IPS DF 6.9 (cell line): ENCODE data around the gene LRRC73.
"Not testable (repeated sequence)": the region's sequence is repeated elsewhere in the genome, so short reads cannot be mapped to it uniquely, and the experiment has no call there.

Experiments
- DNase-seq: peaks from one replicate; pipeline ENCODE4 v3.0.0-alpha.2; 2013; ENCODE audit warnings: low read depth, low spot score
- H3K27ac ChIP-seq: one replicate; pipeline ENCODE4 v1.5.1; 2013; ENCODE audit warnings: low read length, control low read depth
- H3K27me3 ChIP-seq: 2 replicates; pipeline ENCODE4 v1.6.1; 2013; ENCODE audit warnings: mild to moderate bottlenecking, low read length; ENCODE audit not compliant: control insufficient read depth, insufficient read depth
- H3K36me3 ChIP-seq: 2 replicates; pipeline ENCODE4 v1.6.1; 2013; ENCODE audit warnings: low read length; ENCODE audit not compliant: control insufficient read depth, insufficient read depth
- H3K4me1 ChIP-seq: 2 replicates; pipeline ENCODE4 v1.6.1; 2013; ENCODE audit warnings: low read length; ENCODE audit not compliant: control insufficient read depth, insufficient read depth
- H3K4me3 ChIP-seq: 2 replicates; pipeline ENCODE4 v1.5.1; 2013; ENCODE audit warnings: mild to moderate bottlenecking, low read length
- H3K9me3 ChIP-seq: 2 replicates; pipeline ENCODE4 v1.6.1; 2013; ENCODE audit warnings: low read length, inconsistent platforms; ENCODE audit not compliant: control insufficient read depth, insufficient read depth
- WGBS: extraction: QIAGEN DNeasy Blood & Tissue Kit; methylation state at CpG from one replicate; pipeline ENCODE4 v1.1.7; 2013; ENCODE audit warnings: mixed read lengths, missing lambda C conversion rate; ENCODE audit not compliant: insufficient read length, insufficient coverage; 5-methylcytosine and 5-hydroxymethylcytosine counted together

LRRC73 gene, protein sequence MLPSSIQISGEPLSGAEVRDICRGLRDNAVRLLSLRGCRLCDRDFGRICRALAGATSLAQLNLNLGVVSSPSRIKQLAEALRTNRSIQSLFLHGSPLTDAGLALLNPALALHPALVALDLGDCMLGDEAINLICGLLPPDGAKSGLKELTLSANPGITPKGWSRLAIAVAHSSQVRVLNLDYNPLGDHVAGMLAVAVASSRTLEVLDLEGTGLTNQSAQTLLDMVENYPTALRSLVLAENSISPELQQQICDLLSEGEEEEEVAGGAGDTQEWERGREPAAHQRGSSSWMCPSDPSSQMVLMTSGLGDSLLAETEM

GRCh38 chr6:43509984-43510826 lies at the start of gene LRRC73:
Gene LRRC73, minus strand, starts transcription at chr6:43510346. Its CDS starts 561 bp downstream, at chr6:43509785.
- Histone ChIP-seq H3K27me3 (peaks cover 8% of the 10 kb centered on the region; the same call in 1 of the 2 replicates), H3K27ac (no peak within 1 kb of the TSS), H3K36me3 (peaks cover 27% of the 10 kb centered on the region), H3K4me1 (peaks cover 9% of the 10 kb centered on the region; the same call in 1 of the 2 replicates), H3K9me3 (no peaks in the 10 kb centered on the region), H3K4me3 (peak within 1 kb of the TSS; percentile 52; the same call in 1 of the 2 replicates)
- DNase-seq = no peak
- no CpG with 5 or more reads among the region's 96 CpGs for WGBS

- peaks cover 19% of the 10 kb centered on the region; the same call in 1 of the 2 replicates for H3K36me3 ChIP-seq
Measured at GRCh38 chr6:43559328-43559727, 49.2 kb upstream of the LRRC73 start.

DNA sequence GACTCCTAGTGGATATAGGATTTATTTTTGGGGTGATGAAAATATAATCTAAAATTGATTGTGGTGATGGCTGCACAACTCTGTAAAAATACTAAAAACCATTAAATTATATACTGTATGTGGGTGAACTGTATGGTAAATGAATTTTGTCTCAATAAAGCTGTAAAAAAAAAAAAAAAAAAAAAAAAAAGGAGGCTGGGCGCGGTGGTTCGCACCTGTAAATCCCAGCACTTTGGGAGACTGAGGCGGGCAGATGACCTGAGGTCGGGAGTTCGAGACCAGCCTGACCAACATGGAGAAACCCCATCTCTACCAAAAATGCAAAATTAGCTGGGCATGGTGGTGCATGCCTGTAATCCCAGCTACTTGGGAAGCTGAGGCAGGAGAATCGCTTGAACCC lies 47.5 kb upstream of the LRRC73 start:
- not testable (repeated sequence) for DNase-seq, H3K4me1 ChIP-seq, H3K27ac ChIP-seq, H3K9me3 ChIP-seq, H3K27me3 ChIP-seq, H3K4me3 ChIP-seq
- peaks cover 17% of the 10 kb centered on the region; the same call in 1 of the 2 replicates for H3K36me3 ChIP-seq
- WGBS = no CpG with 5 or more reads among the region's 7 CpGs

More at GRCh38 chr6:43559328-43559727, 49.2 kb upstream of the LRRC73 start:
- no peak for DNase-seq
- no peaks in the 10 kb centered on the region for H3K9me3 ChIP-seq
- no peaks in the 10 kb centered on the region for H3K4me1 ChIP-seq
- no peak overlapping the region for H3K27ac ChIP-seq
- H3K4me3 ChIP-seq = no peak overlapping the region
- H3K27me3 ChIP-seq = no peaks in the 10 kb centered on the region

GRCh38 chr6:43547222-43547621 lies 37.1 kb upstream of the LRRC73 start:
- DNase-seq = no peak
- H3K36me3 ChIP-seq = peaks cover 28% of the 10 kb centered on the region
- no peaks in the 10 kb centered on the region for H3K27me3 ChIP-seq
- no peak overlapping the region for H3K27ac ChIP-seq
- H3K4me1 ChIP-seq = no peaks in the 10 kb centered on the region
- H3K9me3 ChIP-seq = no peaks in the 10 kb centered on the region
- H3K4me3 ChIP-seq = no peak overlapping the region
- WGBS = no CpG with 5 or more reads among the region's 3 CpGs

- no peak overlapping the region for H3K4me3 ChIP-seq
- H3K4me1 ChIP-seq = no peaks in the 10 kb centered on the region
- H3K27ac ChIP-seq = no peak overlapping the region
- H3K36me3 ChIP-seq = peaks cover 24% of the 10 kb centered on the region
- H3K9me3 ChIP-seq = no peaks in the 10 kb centered on the region
- no CpG with 5 or more reads among the region's 4 CpGs for WGBS
- DNase-seq = no peak
- H3K27me3 ChIP-seq = no peaks in the 10 kb centered on the region
Measured at GRCh38 chr6:43544461-43544860, 34.3 kb upstream of the LRRC73 start.

DNA sequence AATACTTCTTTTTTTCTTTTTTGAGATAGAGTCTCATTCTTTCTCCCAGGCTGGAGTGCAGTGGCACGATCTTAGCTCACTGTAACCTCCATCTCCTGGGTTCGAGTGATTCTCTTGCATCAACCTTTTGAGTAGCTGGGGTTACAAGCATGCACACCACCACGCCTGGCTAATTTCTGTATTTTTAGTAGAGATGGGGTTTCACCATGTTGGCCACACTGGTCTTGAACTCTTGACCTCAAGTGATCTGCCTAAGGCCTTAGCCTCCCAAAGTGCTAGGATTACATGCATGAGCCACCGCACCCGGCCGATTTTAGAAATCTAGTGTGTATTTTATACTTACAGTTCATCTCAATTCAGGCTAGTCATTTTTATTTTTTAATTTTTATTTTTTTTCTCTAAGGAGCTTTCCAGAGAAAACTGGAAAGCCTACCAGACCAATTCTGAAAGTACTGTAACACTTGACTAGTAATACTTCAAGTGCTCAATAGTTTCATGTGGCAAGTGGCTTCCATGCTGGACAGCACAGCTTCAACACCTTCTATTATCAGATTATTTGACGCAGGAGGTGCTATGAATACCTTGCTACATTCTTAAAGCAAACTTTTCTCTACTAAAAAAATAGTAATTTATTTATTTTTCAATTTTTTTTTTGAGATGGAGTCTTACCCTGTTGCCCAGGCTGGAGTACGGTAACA lies 31.8 kb upstream of the LRRC73 start:
- no CpG with 5 or more reads among the region's 8 CpGs for WGBS
- no peak for DNase-seq

GRCh38 chr6:43540507-43540906 lies 30.4 kb upstream of the LRRC73 start:
- no peak for DNase-seq
- WGBS = no CpG with 5 or more reads among the region's 5 CpGs
- H3K27ac ChIP-seq = no peak overlapping the region
- H3K4me3 ChIP-seq = no peak overlapping the region
- no peaks in the 10 kb centered on the region for H3K27me3 ChIP-seq
- H3K9me3 ChIP-seq = no peaks in the 10 kb centered on the region
- no peaks in the 10 kb centered on the region for H3K4me1 ChIP-seq
- peaks cover 5% of the 10 kb centered on the region; the same call in 1 of the 2 replicates for H3K36me3 ChIP-seq

More for the DNA sequence above, 31.8 kb upstream of the LRRC73 start:
- peaks cover 11% of the 10 kb centered on the region; the same call in 1 of the 2 replicates for H3K36me3 ChIP-seq
- no peaks in the 10 kb centered on the region for H3K4me1 ChIP-seq
- H3K4me3 ChIP-seq = no peak overlapping the region
- no peak overlapping the region for H3K27ac ChIP-seq
- no peaks in the 10 kb centered on the region for H3K9me3 ChIP-seq
- H3K27me3 ChIP-seq = no peaks in the 10 kb centered on the region

GRCh38 chr6:43539409-43539808 lies 29.3 kb upstream of the LRRC73 start:
- not testable (repeated sequence) for H3K4me3 ChIP-seq, DNase-seq, H3K36me3 ChIP-seq, H3K4me1 ChIP-seq, H3K9me3 ChIP-seq, H3K27ac ChIP-seq, H3K27me3 ChIP-seq
- WGBS = no CpG with 5 or more reads among the region's 20 CpGs

GRCh38 chr6:43538986-43539385 lies 28.8 kb upstream of the LRRC73 start:
- WGBS = no CpG with 5 or more reads among the region's 17 CpGs

GRCh38 chr6:43532201-43532600 lies 22.1 kb upstream of the LRRC73 start:
- H3K9me3 ChIP-seq = no peaks in the 10 kb centered on the region
- no peaks in the 10 kb centered on the region for H3K27me3 ChIP-seq
- H3K4me3 ChIP-seq = no peak overlapping the region
- WGBS = no CpG with 5 or more reads among the region's 1 CpG
- H3K4me1 ChIP-seq = no peaks in the 10 kb centered on the region
- no peak for DNase-seq
- H3K36me3 ChIP-seq = peaks cover 16% of the 10 kb centered on the region
- no peak overlapping the region for H3K27ac ChIP-seq

More at GRCh38 chr6:43538986-43539385, 28.8 kb upstream of the LRRC73 start:
- not testable (repeated sequence) for H3K27ac ChIP-seq, H3K27me3 ChIP-seq, H3K4me1 ChIP-seq, DNase-seq, H3K4me3 ChIP-seq, H3K36me3 ChIP-seq, H3K9me3 ChIP-seq
